SU-DHL-6 (cell line): ENCODE measurements around the gene KERA.

ENCODE experiments used
- EZH2phosphoT487 ChIP-seq: fragments of 200-600 bp; sonication (generic), shearing (Covaris generic); conservative IDR thresholded peaks from 2 replicates; pipeline ENCODE4 v1.6.1; 2018; ENCODE audit warnings: mild to moderate bottlenecking, antibody characterized with exemption, low read length, moderate library complexity, mixed read lengths
- TF ChIP-seq, protein P1 (sequence below): fragments of 200-600 bp; sonication (generic); IDR thresholded peaks from one replicate; pipeline ENCODE4 v1.5.1; 2017; ENCODE audit warnings: antibody characterized with exemption, mild to moderate bottlenecking, low read length, moderate library complexity; ENCODE audit not compliant: insufficient read depth, poor library complexity, severe bottlenecking

DNA sequence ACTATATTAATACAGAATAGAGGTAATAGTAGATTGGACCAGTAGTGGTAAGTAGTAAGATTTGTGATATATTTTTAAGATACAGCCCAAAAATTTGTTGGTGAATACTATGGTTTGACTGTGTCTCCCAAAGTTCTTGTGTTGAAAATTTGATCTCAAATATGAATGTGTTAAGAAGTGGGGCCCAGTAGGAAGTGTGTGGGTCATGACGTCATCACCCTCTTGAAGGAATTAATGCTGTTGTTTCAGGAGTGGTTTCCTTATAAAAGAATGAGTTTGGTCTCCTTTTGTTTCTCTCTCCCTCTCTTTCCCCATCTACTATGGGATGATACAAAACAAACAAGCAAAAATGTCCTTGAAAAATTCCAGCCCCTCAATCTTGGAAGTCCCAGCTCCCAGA is 37.1 kb upstream of the KERA start:
- TF ChIP-seq, protein P1, sequence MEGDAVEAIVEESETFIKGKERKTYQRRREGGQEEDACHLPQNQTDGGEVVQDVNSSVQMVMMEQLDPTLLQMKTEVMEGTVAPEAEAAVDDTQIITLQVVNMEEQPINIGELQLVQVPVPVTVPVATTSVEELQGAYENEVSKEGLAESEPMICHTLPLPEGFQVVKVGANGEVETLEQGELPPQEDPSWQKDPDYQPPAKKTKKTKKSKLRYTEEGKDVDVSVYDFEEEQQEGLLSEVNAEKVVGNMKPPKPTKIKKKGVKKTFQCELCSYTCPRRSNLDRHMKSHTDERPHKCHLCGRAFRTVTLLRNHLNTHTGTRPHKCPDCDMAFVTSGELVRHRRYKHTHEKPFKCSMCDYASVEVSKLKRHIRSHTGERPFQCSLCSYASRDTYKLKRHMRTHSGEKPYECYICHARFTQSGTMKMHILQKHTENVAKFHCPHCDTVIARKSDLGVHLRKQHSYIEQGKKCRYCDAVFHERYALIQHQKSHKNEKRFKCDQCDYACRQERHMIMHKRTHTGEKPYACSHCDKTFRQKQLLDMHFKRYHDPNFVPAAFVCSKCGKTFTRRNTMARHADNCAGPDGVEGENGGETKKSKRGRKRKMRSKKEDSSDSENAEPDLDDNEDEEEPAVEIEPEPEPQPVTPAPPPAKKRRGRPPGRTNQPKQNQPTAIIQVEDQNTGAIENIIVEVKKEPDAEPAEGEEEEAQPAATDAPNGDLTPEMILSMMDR, result no peak
- TF ChIP-seq EZH2phosphoT487, result no peak
